BE2C (cell line): ENCODE results near the gene ZNF484.
A peak's percentile ranks its signal among the peaks of the same experiment; 100 is the strongest.
"Not testable (repeated sequence)": the region's sequence is repeated elsewhere in the genome, so short reads cannot be mapped to it uniquely, and the experiment has no call there.

Experiments used
- DNase-seq: peaks from one replicate; pipeline ENCODE4 v3.0.0-alpha.2; 2020
- H3K27me3 ChIP-seq: fragments of 250-450 bp; sonication (Bioruptor Pico); 2 replicates; pipeline ENCODE4 v1.5.1; 2020; ENCODE audit warnings: mild to moderate bottlenecking
- H3K36me3 ChIP-seq: fragments of 250-450 bp; sonication (Bioruptor Pico); 2 replicates; pipeline ENCODE4 v1.5.1; 2020; ENCODE audit warnings: mild to moderate bottlenecking
- H3K4me1 ChIP-seq: fragments of 250-450 bp; sonication (Bioruptor Pico); 2 replicates; pipeline ENCODE4 v1.5.1; 2020
- H3K4me3 ChIP-seq: 2 replicates; pipeline ENCODE4 v1.5.1; 2011; ENCODE audit warnings: low read depth, low read length
- H3K9me3 ChIP-seq: fragments of 250-450 bp; sonication (Bioruptor Pico); 2 replicates; pipeline ENCODE4 v1.5.1; 2020
- TF ChIP-seq, protein P1 (sequence below): IDR thresholded peaks from 2 replicates; pipeline ENCODE4 v1.5.1; 2012; ENCODE audit warnings: mild to moderate bottlenecking, low read depth, low read length

Gene ZNF484

DNA sequence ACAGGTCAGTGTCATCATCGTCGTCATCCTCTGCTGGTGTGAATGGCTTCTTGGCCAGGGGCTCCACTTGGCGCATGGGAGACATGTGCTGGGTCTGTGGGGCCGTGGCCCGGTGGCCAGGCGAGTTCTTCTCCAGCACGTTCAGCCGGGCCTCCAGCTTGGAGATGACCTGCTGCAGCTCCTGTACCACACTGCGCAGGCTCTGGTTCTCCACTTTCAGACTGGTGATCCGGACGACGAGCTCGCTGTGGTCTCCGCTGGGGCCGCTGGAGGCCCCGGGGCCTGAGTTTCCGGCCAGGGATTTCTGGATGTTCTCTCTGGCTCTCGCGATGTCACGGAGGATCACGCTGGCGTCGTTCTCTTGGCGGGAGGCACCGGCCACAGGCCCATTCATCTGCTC, 40.6 kb downstream of the ZNF484 start:
- H3K4me3 ChIP-seq = no peak overlapping the region
- no peaks in the 10 kb centered on the region; the same call in 1 of the 2 replicates for H3K9me3 ChIP-seq
- no peaks in the 10 kb centered on the region for H3K27me3 ChIP-seq
- no peaks in the 10 kb centered on the region for H3K4me1 ChIP-seq
- no peak for DNase-seq
- TF ChIP-seq, protein P1, sequence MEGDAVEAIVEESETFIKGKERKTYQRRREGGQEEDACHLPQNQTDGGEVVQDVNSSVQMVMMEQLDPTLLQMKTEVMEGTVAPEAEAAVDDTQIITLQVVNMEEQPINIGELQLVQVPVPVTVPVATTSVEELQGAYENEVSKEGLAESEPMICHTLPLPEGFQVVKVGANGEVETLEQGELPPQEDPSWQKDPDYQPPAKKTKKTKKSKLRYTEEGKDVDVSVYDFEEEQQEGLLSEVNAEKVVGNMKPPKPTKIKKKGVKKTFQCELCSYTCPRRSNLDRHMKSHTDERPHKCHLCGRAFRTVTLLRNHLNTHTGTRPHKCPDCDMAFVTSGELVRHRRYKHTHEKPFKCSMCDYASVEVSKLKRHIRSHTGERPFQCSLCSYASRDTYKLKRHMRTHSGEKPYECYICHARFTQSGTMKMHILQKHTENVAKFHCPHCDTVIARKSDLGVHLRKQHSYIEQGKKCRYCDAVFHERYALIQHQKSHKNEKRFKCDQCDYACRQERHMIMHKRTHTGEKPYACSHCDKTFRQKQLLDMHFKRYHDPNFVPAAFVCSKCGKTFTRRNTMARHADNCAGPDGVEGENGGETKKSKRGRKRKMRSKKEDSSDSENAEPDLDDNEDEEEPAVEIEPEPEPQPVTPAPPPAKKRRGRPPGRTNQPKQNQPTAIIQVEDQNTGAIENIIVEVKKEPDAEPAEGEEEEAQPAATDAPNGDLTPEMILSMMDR = no peak
- H3K36me3 ChIP-seq = no peaks in the 10 kb centered on the region

DNA sequence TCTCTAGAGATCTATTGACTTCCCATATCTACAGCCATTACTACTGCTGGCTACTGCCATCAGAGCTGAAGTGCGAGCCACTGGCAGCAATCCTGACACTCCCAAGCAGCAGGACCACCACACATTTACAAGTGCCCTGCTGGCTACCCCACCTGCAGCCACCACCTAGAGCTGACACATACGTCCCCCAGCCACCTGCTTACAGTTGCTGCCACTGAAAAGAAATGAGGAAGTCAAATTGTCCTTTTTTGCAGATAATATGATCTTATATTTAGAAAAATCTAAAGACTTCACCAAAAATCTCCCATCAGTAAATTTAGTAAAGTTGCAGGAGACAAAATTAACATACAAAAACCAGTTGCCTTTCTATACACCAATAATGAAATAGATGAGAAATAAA, 48.4 kb downstream of the ZNF484 start:
- no peak for DNase-seq
- Histone ChIP-seq H3K4me3 (no peak overlapping the region), H3K36me3 (no peaks in the 10 kb centered on the region), H3K4me1 (no peaks in the 10 kb centered on the region), H3K9me3 (no peaks in the 10 kb centered on the region), H3K27me3 (peaks cover 8% of the 10 kb centered on the region)
- TF ChIP-seq, protein P1 = no peak

DNA sequence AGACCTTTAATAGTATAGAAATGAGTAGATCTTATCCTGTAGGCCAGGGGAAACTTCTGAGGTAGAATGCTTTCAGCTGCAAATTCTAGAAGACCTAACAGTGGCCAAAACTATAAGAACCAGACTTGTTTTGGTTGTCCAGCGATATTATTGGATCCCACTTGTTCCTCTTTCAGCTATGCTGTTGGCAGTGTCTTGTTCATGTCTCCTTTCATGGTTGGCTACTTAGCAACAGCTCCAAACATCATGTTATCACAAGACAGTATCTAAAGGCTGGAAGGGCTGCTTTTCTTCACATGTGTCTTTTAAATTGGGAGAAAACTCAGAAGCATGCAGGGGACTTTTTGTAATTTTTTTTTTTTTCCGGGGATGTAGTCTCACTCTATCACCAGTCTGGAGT, 52.8 kb downstream of the ZNF484 start:
- H3K27me3 ChIP-seq, H3K36me3 ChIP-seq, H3K4me3 ChIP-seq, H3K4me1 ChIP-seq, H3K9me3 ChIP-seq, DNase-seq: not testable (repeated sequence)

DNA sequence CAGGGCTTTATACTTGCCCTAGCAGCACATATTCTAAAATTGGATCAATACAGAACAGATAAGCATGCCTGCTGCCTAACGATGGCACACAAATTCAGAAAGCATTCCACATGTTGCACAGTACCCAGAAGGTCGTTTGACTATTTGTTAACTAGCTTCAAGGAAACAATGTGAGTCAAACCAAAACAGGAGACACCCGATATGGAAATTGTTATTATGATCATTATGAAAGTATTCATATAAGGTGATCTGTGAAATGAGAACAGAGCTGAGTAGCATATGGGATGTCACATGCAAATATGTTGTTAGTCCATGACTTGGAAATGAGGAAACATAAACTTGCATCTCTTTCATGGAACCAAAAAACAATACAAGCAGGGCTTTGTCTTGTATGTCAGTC, 56.9 kb downstream of the ZNF484 start:
- H3K4me1 ChIP-seq = no peaks in the 10 kb centered on the region
- H3K27me3 ChIP-seq = peaks cover 10% of the 10 kb centered on the region
- no peak overlapping the region for H3K4me3 ChIP-seq
- no peaks in the 10 kb centered on the region for H3K36me3 ChIP-seq
- DNase-seq = no peak
- H3K9me3 ChIP-seq = no peaks in the 10 kb centered on the region
- TF ChIP-seq, protein P1 = no peak

- H3K27me3 ChIP-seq = peaks cover 15% of the 10 kb centered on the region
- H3K36me3 ChIP-seq, H3K4me1 ChIP-seq, H3K4me3 ChIP-seq, H3K9me3 ChIP-seq, DNase-seq: not testable (repeated sequence)
These were observed 57.9 kb downstream of the ZNF484 start for GRCh38 chr9:92819898-92820297.

DNA sequence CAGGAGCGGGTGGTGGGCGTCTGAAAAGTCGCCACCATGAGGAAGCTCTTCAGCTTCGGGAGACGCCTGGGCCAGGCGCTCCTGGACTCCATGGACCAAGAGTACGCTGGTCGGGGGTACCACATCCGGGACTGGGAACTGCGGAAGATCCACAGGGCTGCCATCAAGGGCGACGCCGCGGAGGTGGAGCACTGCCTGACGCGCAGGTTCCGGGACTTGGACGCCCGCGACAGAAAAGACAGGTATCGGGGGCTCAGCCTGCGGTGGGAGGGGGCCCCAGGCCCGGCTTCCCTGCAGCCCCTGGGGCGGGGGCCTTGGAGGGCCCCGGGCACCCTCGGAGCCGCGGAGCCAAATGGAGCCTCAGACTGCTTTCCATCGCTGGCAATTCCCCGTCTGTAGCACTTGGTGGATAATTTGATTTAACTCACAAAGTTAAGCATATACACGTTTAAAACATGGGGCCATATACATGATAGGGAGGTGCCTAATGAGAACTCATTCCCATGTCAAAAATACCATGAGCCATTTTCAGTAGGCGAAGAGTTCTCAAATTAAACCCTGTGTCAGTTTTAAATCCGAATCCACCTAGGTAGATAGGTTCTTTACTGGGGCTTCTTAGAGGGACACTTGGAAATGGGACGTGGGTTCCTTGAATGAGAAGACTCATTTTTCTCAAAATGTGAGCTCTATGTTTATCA, 68.1 kb downstream of the ZNF484 start:
- not testable (repeated sequence) for H3K9me3 ChIP-seq, H3K4me3 ChIP-seq, DNase-seq, H3K36me3 ChIP-seq, H3K4me1 ChIP-seq
- H3K27me3 ChIP-seq = peaks cover 90% of the 10 kb centered on the region

- no peaks in the 10 kb centered on the region for H3K36me3 ChIP-seq
- TF ChIP-seq, protein P1 = peak; percentile 28; the same call in 1 of the 2 replicates
- H3K9me3 ChIP-seq = no peaks in the 10 kb centered on the region
- H3K4me1 ChIP-seq = no peaks in the 10 kb centered on the region
- no peak overlapping the region for H3K4me3 ChIP-seq
- DNase-seq = peak; percentile 76
- peaks cover 88% of the 10 kb centered on the region for H3K27me3 ChIP-seq
These were observed 68.9 kb downstream of the ZNF484 start for GRCh38 chr9:92808726-92809451.
